Mammary epithelial cell (primary cell): ENCODE measurements around the gene ZBTB20.

ENCODE experiments used
- EZH2 ChIP-seq: IDR thresholded peaks from 2 replicates; pipeline ENCODE4 v1.6.1; 2012; ENCODE audit warnings: low read length, inconsistent platforms, borderline replicate concordance
- TF ChIP-seq, protein P1 (sequence below), 2 donors: IDR thresholded peaks in 1 of 2; conservative IDR thresholded peaks in 1 of 2; 2 replicates each; pipeline ENCODE4 v1.5.1; 2011 to 2012; ENCODE audit warnings: inconsistent platforms in 2 of 2, low read length in 2 of 2, mild to moderate bottlenecking in 2 of 2, control low read depth in 1 of 2, low read depth in 1 of 2; ENCODE audit not compliant: insufficient read depth in 1 of 2; ENCODE audit errors: extremely low read depth in 1 of 2

DNA sequence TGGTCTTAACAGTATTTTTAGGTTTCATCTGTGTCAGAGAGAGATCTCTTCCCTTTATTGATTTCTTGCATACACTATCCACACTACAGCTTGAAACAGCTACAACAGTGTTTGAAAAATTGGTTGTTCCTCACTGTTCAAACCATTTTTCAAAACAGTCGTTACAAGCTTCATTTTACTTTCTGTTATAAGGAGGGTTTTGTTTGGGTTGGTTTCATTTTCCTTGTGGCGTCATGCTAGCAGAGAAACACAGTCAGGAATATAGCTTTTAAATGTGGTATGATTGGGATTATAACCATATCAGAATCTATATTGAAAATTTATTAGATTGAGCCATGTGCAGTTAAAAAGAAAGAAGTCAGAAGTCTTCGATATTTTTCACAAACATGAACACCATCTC lies 400.6 kb downstream of the ZBTB20 start:
- TF ChIP-seq, protein P1, sequence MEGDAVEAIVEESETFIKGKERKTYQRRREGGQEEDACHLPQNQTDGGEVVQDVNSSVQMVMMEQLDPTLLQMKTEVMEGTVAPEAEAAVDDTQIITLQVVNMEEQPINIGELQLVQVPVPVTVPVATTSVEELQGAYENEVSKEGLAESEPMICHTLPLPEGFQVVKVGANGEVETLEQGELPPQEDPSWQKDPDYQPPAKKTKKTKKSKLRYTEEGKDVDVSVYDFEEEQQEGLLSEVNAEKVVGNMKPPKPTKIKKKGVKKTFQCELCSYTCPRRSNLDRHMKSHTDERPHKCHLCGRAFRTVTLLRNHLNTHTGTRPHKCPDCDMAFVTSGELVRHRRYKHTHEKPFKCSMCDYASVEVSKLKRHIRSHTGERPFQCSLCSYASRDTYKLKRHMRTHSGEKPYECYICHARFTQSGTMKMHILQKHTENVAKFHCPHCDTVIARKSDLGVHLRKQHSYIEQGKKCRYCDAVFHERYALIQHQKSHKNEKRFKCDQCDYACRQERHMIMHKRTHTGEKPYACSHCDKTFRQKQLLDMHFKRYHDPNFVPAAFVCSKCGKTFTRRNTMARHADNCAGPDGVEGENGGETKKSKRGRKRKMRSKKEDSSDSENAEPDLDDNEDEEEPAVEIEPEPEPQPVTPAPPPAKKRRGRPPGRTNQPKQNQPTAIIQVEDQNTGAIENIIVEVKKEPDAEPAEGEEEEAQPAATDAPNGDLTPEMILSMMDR (conservative IDR thresholded peaks at IDR 0.05 in 1 of 2, IDR thresholded peaks at IDR 0.05 in 1 of 2; ENCODE audit: extremely low read depth in 1 of 2, insufficient read depth in 1 of 2, low read depth in 1 of 2, low read length in 2 of 2), result no peak
- TF ChIP-seq EZH2, result no peak
